Thyroid gland (tissue), 4 donors: Measurements from ENCODE around the gene SHROOM2. TPM values are rescaled to one million over a fixed set of nuclear protein-coding genes. Genes with fewer than 3 reads are reported as not detected.

ENCODE experiments used
- DNase-seq, 2 donors: peaks; one replicate each; pipeline ENCODE4 v3.0.0-alpha.2; 2019
- H3K27ac ChIP-seq, 3 donors: fragments of 200-600 bp; sonication (generic); 1 replicate in 2 of 3; 2 replicates in 1 of 3; pipeline ENCODE4 v1.5.1; 2016 to 2019; ENCODE audit warnings: mild to moderate bottlenecking in 1 of 3, moderate library complexity in 1 of 3
- H3K27me3 ChIP-seq: fragments of 200-600 bp; sonication (generic); one replicate; pipeline ENCODE4 v1.5.1; 2019
- H3K36me3 ChIP-seq, 2 donors: fragments of 200-600 bp; sonication (generic); one replicate each; pipeline ENCODE4 v1.5.1; 2016 to 2019
- H3K4me1 ChIP-seq, 2 donors: fragments of 200-600 bp; sonication (generic); one replicate each; pipeline ENCODE4 v1.5.1; 2017 to 2019
- H3K4me3 ChIP-seq, 3 donors: fragments of 200-600 bp; sonication (generic); replicated peaks in 1 of 3; 1 replicate in 2 of 3; 2 replicates in 1 of 3; pipeline ENCODE4 v1.5.1; 2016; ENCODE audit warnings: mild to moderate bottlenecking in 1 of 3
- H3K9me3 ChIP-seq: fragments of 200-600 bp; sonication (generic); one replicate; pipeline ENCODE4 v1.5.1; 2017
- CTCF ChIP-seq, 6 experiments: fragments of 200-600 bp in 3 of 6; fragments of 450-650 bp in 3 of 6; sonication (generic) in 3 of 6; IDR thresholded peaks; one replicate each; pipeline ENCODE4 v1.5.1; 2016 to 2019; ENCODE audit warnings: antibody characterized with exemption in 6 of 6, mild to moderate bottlenecking in 2 of 6, inconsistent platforms in 1 of 6, moderate library complexity in 1 of 6
- POLR2A ChIP-seq, 2 donors: fragments of 450-650 bp; IDR thresholded peaks; one replicate each; pipeline ENCODE4 v1.6.1; 2017; ENCODE audit warnings: antibody characterized with exemption in 2 of 2, mild to moderate bottlenecking in 2 of 2, moderate library complexity in 1 of 2
- WGBS, 2 donors: methylation state at CpG; one replicate each; pipeline ENCODE4 v1.1.5; 2017; 5-methylcytosine and 5-hydroxymethylcytosine counted together
- intact Hi-C: fragments of 100-400 bp; cut with DNase I; formaldehyde crosslinking; loops from one replicate; pipeline ENCODE4 v1.15.1; 2023
- total RNA-seq, 4 donors: library from RNA; depleted of rRNA; stranded (reverse); fragments of >200 nt; gene quantifications; one replicate each; pipeline ENCODE4 v1.2.3, GENCODE V29; 2016

SHROOM2 gene
- total RNA-seq, 4 donors from 2014 or later = 2.8 to 16.5 (median 6.1) TPM

- intact Hi-C loops = no loop called here
- Histone ChIP-seq H3K4me1 (no peaks in the 10 kb centered on the region), H3K27me3 (no peaks in the 10 kb centered on the region), H3K9me3 (no peaks in the 10 kb centered on the region), H3K27ac (no peak overlapping the region), H3K36me3 (no peaks in the 10 kb centered on the region), H3K4me3 (no peak overlapping the region)
- TF ChIP-seq CTCF (IDR thresholded peaks at IDR 0.05) = no peak
- TF ChIP-seq POLR2A (IDR thresholded peaks at IDR 0.05) = no peak
- no peak for DNase-seq
- WGBS, 2 donors = 94 to 96% methylated on average over 6 to 9 of the region's 10 CpGs
Observed at GRCh38 chrX:9906919-9907318, 120.7 kb downstream of the SHROOM2 start.

GRCh38 chrX:9907645-9908387, 121.6 kb downstream of the SHROOM2 start:
- Histone ChIP-seq H3K36me3 (no peaks in the 10 kb centered on the region), H3K4me3 (no peak overlapping the region), H3K27ac (no peak overlapping the region), H3K9me3 (no peaks in the 10 kb centered on the region), H3K27me3 (no peaks in the 10 kb centered on the region), H3K4me1 (no peaks in the 10 kb centered on the region)
- TF ChIP-seq POLR2A (IDR thresholded peaks at IDR 0.05) (no peak), CTCF (IDR thresholded peaks at IDR 0.05) (no peak)
- 91 to 93% methylated on average over 3 to 7 of the region's 8 CpGs for WGBS, 2 donors
- no peak for DNase-seq
- intact Hi-C loops = no loop called here

- Histone ChIP-seq H3K4me1 (no peaks in the 10 kb centered on the region), H3K4me3 (no peak overlapping the region), H3K27me3 (no peaks in the 10 kb centered on the region), H3K27ac (no peak overlapping the region), H3K36me3 (no peaks in the 10 kb centered on the region), H3K9me3 (no peaks in the 10 kb centered on the region)
- 92 to 94% methylated on average over 6 of the region's 6 CpGs for WGBS, 2 donors
- no peak for DNase-seq
- intact Hi-C loops = no loop called here
- no peak for TF ChIP-seq POLR2A (IDR thresholded peaks at IDR 0.05)
- no peak for TF ChIP-seq CTCF (IDR thresholded peaks at IDR 0.05)
Observed at GRCh38 chrX:9909254-9909653, 123.0 kb downstream of the SHROOM2 start.

GRCh38 chrX:9911487-9911886, 125.3 kb downstream of the SHROOM2 start:
- Histone ChIP-seq H3K4me1 (no peaks in the 10 kb centered on the region), H3K27ac (no peak overlapping the region), H3K9me3 (no peaks in the 10 kb centered on the region), H3K36me3 (no peaks in the 10 kb centered on the region), H3K4me3 (no peak overlapping the region), H3K27me3 (no peaks in the 10 kb centered on the region)
- 56 to 73% methylated on average over 7 of the region's 7 CpGs for WGBS, 2 donors
- no peak for DNase-seq
- TF ChIP-seq POLR2A (IDR thresholded peaks at IDR 0.05) (no peak), CTCF (IDR thresholded peaks at IDR 0.05) (no peak)
- intact Hi-C loops = no loop called here

- no peak overlapping the region for H3K4me3 ChIP-seq
- 60 to 71% methylated on average over 3 to 13 of the region's 31 CpGs for WGBS, 2 donors
- DNase-seq = peak in 1 of 2 donors; percentile 2
- no peaks in the 10 kb centered on the region for H3K27me3 ChIP-seq
- H3K36me3 ChIP-seq = no peaks in the 10 kb centered on the region
- H3K4me1 ChIP-seq = no peaks in the 10 kb centered on the region
- TF ChIP-seq POLR2A (IDR thresholded peaks at IDR 0.05) (no peak), CTCF (IDR thresholded peaks at IDR 0.05) (no peak)
- intact Hi-C loops = no loop called here
- no peaks in the 10 kb centered on the region for H3K9me3 ChIP-seq
- no peak overlapping the region for H3K27ac ChIP-seq
Observed at GRCh38 chrX:9912351-9913145, 126.3 kb downstream of the SHROOM2 start.
